Upper lobe of left lung (tissue), 4 donors: ENCODE data around the gene LNX1.

Experiments
- POLR2A ChIP-seq, 4 donors: fragments of 450-650 bp; IDR thresholded peaks; one replicate each; pipeline ENCODE4 v1.5.1; 2016 to 2017; ENCODE audit warnings: antibody characterized with exemption in 4 of 4, mild to moderate bottlenecking in 2 of 4
- TF ChIP-seq, protein P1 (sequence below), 6 experiments: fragments of 450-650 bp in 4 of 6; fragments of 200-600 bp in 2 of 6; sonication (generic) in 2 of 6; IDR thresholded peaks; one replicate each; pipeline ENCODE4 v1.5.1; 2016 to 2019; ENCODE audit warnings: antibody characterized with exemption in 6 of 6

DNA sequence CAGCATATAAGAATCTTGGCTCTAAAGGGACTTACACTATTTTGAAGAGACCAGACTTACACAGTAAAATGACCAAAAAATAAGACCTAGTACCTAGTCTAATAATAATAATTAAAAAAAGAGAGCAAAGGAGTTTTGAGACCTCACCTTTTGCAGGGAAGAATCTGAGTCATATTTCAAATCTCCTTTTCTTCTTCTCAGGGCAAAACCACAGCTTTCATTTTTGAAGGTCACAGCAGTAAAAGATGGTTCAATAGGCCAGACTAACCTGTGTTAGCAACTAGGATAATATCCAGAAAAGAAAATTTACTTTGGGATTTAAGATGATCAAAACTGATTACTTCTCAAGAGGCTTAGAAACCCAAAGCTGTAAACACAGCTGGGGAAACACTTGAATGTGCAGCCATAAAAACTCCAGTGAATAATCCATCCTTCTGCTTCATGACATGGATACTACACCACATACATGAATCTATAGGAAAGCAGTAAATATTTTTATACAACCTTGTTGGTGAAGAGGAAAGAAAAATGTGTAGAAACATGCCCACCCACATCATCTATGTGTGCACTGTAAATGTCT lies 25.9 kb upstream of the LNX1 start:
- TF ChIP-seq, protein P1, sequence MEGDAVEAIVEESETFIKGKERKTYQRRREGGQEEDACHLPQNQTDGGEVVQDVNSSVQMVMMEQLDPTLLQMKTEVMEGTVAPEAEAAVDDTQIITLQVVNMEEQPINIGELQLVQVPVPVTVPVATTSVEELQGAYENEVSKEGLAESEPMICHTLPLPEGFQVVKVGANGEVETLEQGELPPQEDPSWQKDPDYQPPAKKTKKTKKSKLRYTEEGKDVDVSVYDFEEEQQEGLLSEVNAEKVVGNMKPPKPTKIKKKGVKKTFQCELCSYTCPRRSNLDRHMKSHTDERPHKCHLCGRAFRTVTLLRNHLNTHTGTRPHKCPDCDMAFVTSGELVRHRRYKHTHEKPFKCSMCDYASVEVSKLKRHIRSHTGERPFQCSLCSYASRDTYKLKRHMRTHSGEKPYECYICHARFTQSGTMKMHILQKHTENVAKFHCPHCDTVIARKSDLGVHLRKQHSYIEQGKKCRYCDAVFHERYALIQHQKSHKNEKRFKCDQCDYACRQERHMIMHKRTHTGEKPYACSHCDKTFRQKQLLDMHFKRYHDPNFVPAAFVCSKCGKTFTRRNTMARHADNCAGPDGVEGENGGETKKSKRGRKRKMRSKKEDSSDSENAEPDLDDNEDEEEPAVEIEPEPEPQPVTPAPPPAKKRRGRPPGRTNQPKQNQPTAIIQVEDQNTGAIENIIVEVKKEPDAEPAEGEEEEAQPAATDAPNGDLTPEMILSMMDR (IDR thresholded peaks at IDR 0.05): no peak
- no peak for TF ChIP-seq POLR2A (IDR thresholded peaks at IDR 0.05)
